Keratinocyte (primary cell): ENCODE measurements around the gene FN3KRP. TPM values are rescaled to one million over a fixed set of nuclear protein-coding genes. Genes with fewer than 3 reads are reported as not detected.

Experiments used
- DNase-seq: peaks from one replicate; pipeline ENCODE4 v3.0.0-alpha.2; 2011; ENCODE audit warnings: low read depth, missing footprints, low spot score
- FAIRE-seq: peaks from 2 replicates; lab custom pipeline; 2011; peaks lifted over from hg19 to GRCh38; lab: Jason Lieb, UNC
- H2AFZ ChIP-seq: 2 replicates; pipeline ENCODE4 v1.6.0; 2012; ENCODE audit warnings: low read length, control low read depth, inconsistent platforms; ENCODE audit not compliant: control insufficient read depth
- H3K27ac ChIP-seq: 2 replicates; pipeline ENCODE4 v1.5.1; 2011; ENCODE audit warnings: low read length; ENCODE audit not compliant: control insufficient read depth, insufficient read depth
- H3K27me3 ChIP-seq: 3 replicates; pipeline ENCODE4 v1.6.0; 2011; ENCODE audit warnings: low read length; ENCODE audit not compliant: control insufficient read depth, insufficient read depth; ENCODE audit errors: extremely low read depth
- H3K36me3 ChIP-seq, 2 experiments: 2 replicates in 1 of 2; 3 replicates in 1 of 2; pipeline ENCODE4 v1.5.1; 2011; ENCODE audit warnings: low read length in 2 of 2, mild to moderate bottlenecking in 1 of 2; ENCODE audit not compliant: control insufficient read depth in 2 of 2, insufficient read depth in 2 of 2; ENCODE audit errors: extremely low read depth in 1 of 2
- H3K4me1 ChIP-seq: 3 replicates; pipeline ENCODE4 v1.5.1; 2011; ENCODE audit warnings: low read length; ENCODE audit not compliant: control insufficient read depth, insufficient read depth; ENCODE audit errors: extremely low read depth
- H3K4me2 ChIP-seq: 3 replicates; pipeline ENCODE4 v1.6.0; 2011; ENCODE audit warnings: low read depth, low read length; ENCODE audit not compliant: control insufficient read depth, insufficient read depth; ENCODE audit errors: extremely low read depth
- H3K4me3 ChIP-seq, 3 experiments: fragments of 200-600 bp in 1 of 3; sonication (generic) in 1 of 3; 2 replicates in 2 of 3; 3 replicates in 1 of 3; pipeline ENCODE4 v1.5.1; 2011 to 2016; ENCODE audit warnings: low read length in 3 of 3, mild to moderate bottlenecking in 3 of 3, control low read depth in 2 of 3, inconsistent platforms in 1 of 3, low read depth in 1 of 3, mixed read lengths in 1 of 3, mixed run types in 1 of 3, moderate library complexity in 1 of 3; ENCODE audit not compliant: control insufficient read depth in 2 of 3, insufficient read depth in 2 of 3; ENCODE audit errors: extremely low read depth in 1 of 3
- H3K79me2 ChIP-seq: 2 replicates; pipeline ENCODE4 v1.6.0; 2012; ENCODE audit warnings: low read length; ENCODE audit not compliant: control insufficient read depth, insufficient read depth
- H3K9ac ChIP-seq: 3 replicates; pipeline ENCODE4 v1.6.0; 2011; ENCODE audit warnings: low read length; ENCODE audit not compliant: control insufficient read depth, insufficient read depth; ENCODE audit errors: extremely low read depth
- H3K9me1 ChIP-seq: 3 replicates; pipeline ENCODE4 v1.6.0; 2011; ENCODE audit warnings: low read length; ENCODE audit not compliant: control insufficient read depth, insufficient read depth; ENCODE audit errors: extremely low read depth
- H3K9me3 ChIP-seq: 2 replicates; pipeline ENCODE4 v1.5.1; 2012; ENCODE audit warnings: low read depth, low read length; ENCODE audit not compliant: control insufficient read depth
- H4K20me1 ChIP-seq: 3 replicates; pipeline ENCODE4 v1.6.0; 2011; ENCODE audit warnings: low read length; ENCODE audit not compliant: control insufficient read depth, insufficient read depth; ENCODE audit errors: extremely low read depth
- EZH2 ChIP-seq: IDR thresholded peaks from one replicate; pipeline ENCODE4 v1.6.1; 2012; ENCODE audit warnings: inconsistent platforms, mild to moderate bottlenecking, low read length, moderate library complexity
- dilution Hi-C: fragments of 300-500 bp; cut with MboI; formaldehyde crosslinking; loops from one replicate; pipeline ENCODE4 v1.7.0; 2020; ENCODE audit warnings: low sequenced_read_pairs; ENCODE audit not compliant: extremely low pct_ligation_motif_present
- polyA plus RNA-seq, 5 experiments: library from polyadenylated mRNA; depleted of rRNA in 3 of 5; stranded (reverse) in 3 of 5; stranded (forward) in 1 of 5; unstranded in 1 of 5; fragments of >200 nt; gene quantifications; 1 replicate in 1 of 5; 2 replicates in 3 of 5; 3 replicates in 1 of 5; pipeline versions ENCODE4 v1.2.1 to v1.2.3, GENCODE V29; 2011 to 2012; ENCODE audit warnings: missing spikeins in 2 of 5, low read depth in 1 of 5, low replicate concordance in 1 of 5
- TF ChIP-seq, protein P1 (sequence below), 3 experiments: IDR thresholded peaks in 1 of 3; conservative IDR thresholded peaks in 1 of 3; optimal IDR thresholded peaks in 1 of 3; 2 replicates in 2 of 3; 3 replicates in 1 of 3; pipeline versions ENCODE3 to v1.5.1; 2011; ENCODE audit warnings: low read length in 3 of 3, mild to moderate bottlenecking in 3 of 3, moderate library complexity in 2 of 3, control low read depth in 1 of 3, inconsistent platforms in 1 of 3; ENCODE audit not compliant: insufficient read depth in 2 of 3; ENCODE audit errors: extremely low read depth in 1 of 3

FN3KRP gene
- polyA plus RNA-seq, 1 donor (not counting 4 experiments of a cell fraction or from before 2014, with no cell fraction given), result 25.7 TPM

- DNase-seq (no peak), FAIRE-seq (no peak)
- Histone ChIP-seq H4K20me1 (no peaks in the 10 kb centered on the region), H2AFZ (no peak overlapping the region), H3K4me2 (no peak overlapping the region), H3K79me2 (no peaks in the 10 kb centered on the region), H3K27ac (no peak overlapping the region), H3K36me3 (no peaks in the 10 kb centered on the region), H3K27me3 (no peaks in the 10 kb centered on the region), H3K9me1 (no peaks in the 10 kb centered on the region), H3K4me1 (no peaks in the 10 kb centered on the region), H3K9ac (no peak overlapping the region), H3K4me3 (no peak overlapping the region), H3K9me3 (no peaks in the 10 kb centered on the region)
- TF ChIP-seq, protein P1, sequence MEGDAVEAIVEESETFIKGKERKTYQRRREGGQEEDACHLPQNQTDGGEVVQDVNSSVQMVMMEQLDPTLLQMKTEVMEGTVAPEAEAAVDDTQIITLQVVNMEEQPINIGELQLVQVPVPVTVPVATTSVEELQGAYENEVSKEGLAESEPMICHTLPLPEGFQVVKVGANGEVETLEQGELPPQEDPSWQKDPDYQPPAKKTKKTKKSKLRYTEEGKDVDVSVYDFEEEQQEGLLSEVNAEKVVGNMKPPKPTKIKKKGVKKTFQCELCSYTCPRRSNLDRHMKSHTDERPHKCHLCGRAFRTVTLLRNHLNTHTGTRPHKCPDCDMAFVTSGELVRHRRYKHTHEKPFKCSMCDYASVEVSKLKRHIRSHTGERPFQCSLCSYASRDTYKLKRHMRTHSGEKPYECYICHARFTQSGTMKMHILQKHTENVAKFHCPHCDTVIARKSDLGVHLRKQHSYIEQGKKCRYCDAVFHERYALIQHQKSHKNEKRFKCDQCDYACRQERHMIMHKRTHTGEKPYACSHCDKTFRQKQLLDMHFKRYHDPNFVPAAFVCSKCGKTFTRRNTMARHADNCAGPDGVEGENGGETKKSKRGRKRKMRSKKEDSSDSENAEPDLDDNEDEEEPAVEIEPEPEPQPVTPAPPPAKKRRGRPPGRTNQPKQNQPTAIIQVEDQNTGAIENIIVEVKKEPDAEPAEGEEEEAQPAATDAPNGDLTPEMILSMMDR (optimal IDR thresholded peaks at IDR 0.05 in 1 of 3, IDR thresholded peaks at IDR 0.05 in 1 of 3, conservative IDR thresholded peaks at IDR 0.05 in 1 of 3; ENCODE audit: extremely low read depth in 1 of 3, insufficient read depth in 2 of 3, low read length in 3 of 3), result no peak
- TF ChIP-seq EZH2, result no peak
- dilution Hi-C loops, result no loop called here
Measured at GRCh38 chr17:82709024-82709675, 7.4 kb upstream of the FN3KRP start.

- H3K27ac ChIP-seq, result no peak overlapping the region
- no peaks in the 10 kb centered on the region for H3K79me2 ChIP-seq
- no peak for FAIRE-seq
- no peaks in the 10 kb centered on the region for H3K4me1 ChIP-seq
- no peaks in the 10 kb centered on the region for H3K9me1 ChIP-seq
- no peak for DNase-seq
- TF ChIP-seq, protein P1 (optimal IDR thresholded peaks at IDR 0.05 in 1 of 3, IDR thresholded peaks at IDR 0.05 in 1 of 3, conservative IDR thresholded peaks at IDR 0.05 in 1 of 3; ENCODE audit: extremely low read depth in 1 of 3, insufficient read depth in 2 of 3, low read length in 3 of 3), result no peak
- no peak for TF ChIP-seq EZH2
- no peak overlapping the region for H3K4me2 ChIP-seq
- no peak overlapping the region for H3K9ac ChIP-seq
- no peak overlapping the region for H2AFZ ChIP-seq
- H4K20me1 ChIP-seq, result no peaks in the 10 kb centered on the region
- no peaks in the 10 kb centered on the region for H3K36me3 ChIP-seq
- no peaks in the 10 kb centered on the region for H3K9me3 ChIP-seq
- H3K27me3 ChIP-seq, result no peaks in the 10 kb centered on the region
- dilution Hi-C loops, result no loop called here
- no peak overlapping the region for H3K4me3 ChIP-seq
Measured at GRCh38 chr17:82709676-82710498, 6.6 kb upstream of the FN3KRP start.
